A549 (cell line): ENCODE data around the gene HS6ST3. TPM values are rescaled to one million over a fixed set of nuclear protein-coding genes. Genes with fewer than 3 reads are reported as not detected.

Experiments
- ATAC-seq, 2 experiments: fragments of 200-7000 bp in 1 of 2; fragments of >200 bp in 1 of 2; cut with Nextera tagmentation in 1 of 2; cut with Tn5 transposase in 1 of 2; 3 replicates each; pipeline versions ENCODE4 v1.8.0 to v1.9.1; 2018 to 2020; ENCODE audit warnings: mild to moderate bottlenecking in 1 of 2, moderate library complexity in 1 of 2
- CTCF ChIA-PET: fragments of 300-600 bp; sonication (Branson Sonifier 250); formaldehyde crosslinking; extraction: SDS; loops from one replicate; lab custom pipeline; 2021; ENCODE audit warnings: antibody characterized with exemption, inconsistent platforms; lab: Yijun Ruan, JAX
- POLR2A ChIA-PET: fragments of 350-600 bp; formaldehyde crosslinking; extraction: SDS; loops from one replicate; lab custom pipeline; 2021; ENCODE audit warnings: antibody characterized with exemption, inconsistent platforms; lab: Yijun Ruan, JAX
- DNase-seq, 2 experiments: peaks; one replicate each; pipeline versions ENCODE4 v3.0.0 to v3.0.0-alpha.2; 2011 to 2016; ENCODE audit warnings: low read depth in 1 of 2, low spot score in 1 of 2
- FAIRE-seq: peaks from 2 replicates; lab custom pipeline; 2011; peaks lifted over from hg19 to GRCh38; lab: Jason Lieb, UNC
- H3K27ac ChIP-seq, 2 experiments: fragments of >200 bp; sonication (Bioruptor Twin); formaldehyde crosslinking; 3 replicates each; pipeline ENCODE4 v1.5.1; 2016 to 2017
- H3K4me1 ChIP-seq: fragments of >200 bp; sonication (Bioruptor Twin); formaldehyde crosslinking; 3 replicates; pipeline ENCODE4 v1.6.1; 2016
- H3K4me2 ChIP-seq: fragments of >200 bp; sonication (Bioruptor Twin); formaldehyde crosslinking; 3 replicates; pipeline ENCODE4 v1.6.1; 2016
- H3K4me3 ChIP-seq: fragments of >200 bp; sonication (Bioruptor Twin); formaldehyde crosslinking; 3 replicates; pipeline ENCODE4 v1.5.1; 2016
- H3K9me3 ChIP-seq: fragments of >200 bp; sonication (Bioruptor Twin); formaldehyde crosslinking; 3 replicates; pipeline ENCODE4 v1.6.1; 2016
- BCL3 ChIP-seq: fragments of >200 bp; sonication (Bioruptor Twin); formaldehyde crosslinking; IDR thresholded peaks from 3 replicates; pipeline ENCODE4 v1.6.1; 2016
- BHLHE40 ChIP-seq: IDR thresholded peaks from 2 replicates; pipeline ENCODE4 v1.6.1; 2012; ENCODE audit warnings: low read depth, low read length, inconsistent platforms
- CHD2 ChIP-seq: fragments of 150-350 bp; IDR thresholded peaks from 2 replicates; pipeline ENCODE4 v1.6.1; 2014; ENCODE audit warnings: low read length; ENCODE audit not compliant: partially characterized antibody
- CHD4 ChIP-seq: fragments of 200-600 bp; sonication (generic); IDR thresholded peaks from 2 replicates; pipeline ENCODE4 v1.6.1; 2016; ENCODE audit warnings: antibody characterized with exemption, mild to moderate bottlenecking, borderline replicate concordance
- EHF ChIP-seq: fragments of 250-450 bp; sonication (Bioruptor Pico); IDR thresholded peaks from 2 replicates; pipeline ENCODE4 v1.5.0; 2020; ENCODE audit warnings: mild to moderate bottlenecking
- ESRRA ChIP-seq: fragments of 150-350 bp; IDR thresholded peaks from 2 replicates; pipeline ENCODE4 v1.6.1; 2014; ENCODE audit warnings: mild to moderate bottlenecking, low read length, borderline replicate concordance
- FOSL2 ChIP-seq, 2 experiments: fragments of 450-650 bp in 1 of 2; fragments of >200 bp in 1 of 2; sonication (Bioruptor Twin) in 1 of 2; formaldehyde crosslinking; IDR thresholded peaks; 2 replicates each; pipeline versions ENCODE4 v1.5.0 to v1.6.1; 2016 to 2020; ENCODE audit warnings: mild to moderate bottlenecking in 1 of 2, moderate library complexity in 1 of 2
- FOXS1 ChIP-seq: fragments of 250-450 bp; sonication (Bioruptor Pico); IDR thresholded peaks from 2 replicates; pipeline ENCODE4 v1.5.0; 2020; ENCODE audit warnings: mild to moderate bottlenecking, moderate library complexity
- HDAC2 ChIP-seq: fragments of 200-600 bp; sonication (generic); IDR thresholded peaks from 2 replicates; pipeline ENCODE4 v1.6.1; 2016
- HES2 ChIP-seq: fragments of >200 bp; sonication (Bioruptor Twin); formaldehyde crosslinking; IDR thresholded peaks from 2 replicates; pipeline ENCODE4 v1.6.1; 2016
- HOXA7 ChIP-seq: fragments of 250-450 bp; sonication (Bioruptor Pico); IDR thresholded peaks from 2 replicates; pipeline ENCODE4 v1.5.0; 2020; ENCODE audit warnings: mild to moderate bottlenecking, moderate library complexity
- KDM1A ChIP-seq: fragments of 200-600 bp; sonication (generic); IDR thresholded peaks from 2 replicates; pipeline ENCODE4 v1.6.1; 2016; ENCODE audit warnings: low read depth, mild to moderate bottlenecking
- KDM5A ChIP-seq: fragments of 200-600 bp; sonication (generic); IDR thresholded peaks from 2 replicates; pipeline ENCODE4 v1.6.1; 2016; ENCODE audit warnings: antibody characterized with exemption, mild to moderate bottlenecking
- MAFK ChIP-seq: fragments of 450-650 bp; IDR thresholded peaks from 2 replicates; pipeline ENCODE4 v1.6.1; 2014; ENCODE audit not compliant: partially characterized antibody
- MAX ChIP-seq: IDR thresholded peaks from 2 replicates; pipeline ENCODE4 v1.6.1; 2012
- MYC ChIP-seq: IDR thresholded peaks from 2 replicates; pipeline ENCODE4 v1.6.1; 2012; ENCODE audit warnings: mild to moderate bottlenecking, inconsistent platforms, low read length, improper control_type of control experiment, borderline replicate concordance
- NPAS2 ChIP-seq: fragments of 250-450 bp; sonication (Bioruptor Pico); IDR thresholded peaks from 2 replicates; pipeline ENCODE4 v1.8.0; 2022; ENCODE audit warnings: mild to moderate bottlenecking, moderate library complexity, borderline replicate concordance
- NR3C1 ChIP-seq: fragments of >200 bp; sonication (Bioruptor Twin); formaldehyde crosslinking; IDR thresholded peaks from 3 replicates; pipeline ENCODE4 v1.6.1; 2017
- PBX3 ChIP-seq: IDR thresholded peaks from 2 replicates; pipeline ENCODE4 v1.6.1; 2012
- POLR2AphosphoS2 ChIP-seq: conservative IDR thresholded peaks from 2 replicates; pipeline ENCODE4 v1.6.1; 2012; ENCODE audit warnings: low read length, improper control_type of control experiment, inconsistent platforms
- RAD21 ChIP-seq, 2 experiments: fragments of >200 bp in 1 of 2; sonication (Bioruptor Twin) in 1 of 2; formaldehyde crosslinking in 1 of 2; IDR thresholded peaks in 1 of 2; conservative IDR thresholded peaks in 1 of 2; 2 replicates in 1 of 2; 3 replicates in 1 of 2; pipeline ENCODE4 v1.6.1; 2012 to 2018; ENCODE audit warnings: inconsistent platforms in 1 of 2
- RARB ChIP-seq: fragments of 250-450 bp; sonication (Bioruptor Pico); IDR thresholded peaks from 2 replicates; pipeline ENCODE4 v1.8.0; 2021; ENCODE audit warnings: mild to moderate bottlenecking, moderate library complexity
- SMC3 ChIP-seq: fragments of >200 bp; sonication (Bioruptor Twin); formaldehyde crosslinking; IDR thresholded peaks from 3 replicates; pipeline ENCODE4 v1.6.1; 2018; ENCODE audit warnings: inconsistent platforms
- TFCP2L1 ChIP-seq: fragments of 250-450 bp; sonication (Bioruptor Pico); IDR thresholded peaks from 2 replicates; pipeline ENCODE4 v1.5.0; 2021; ENCODE audit warnings: mild to moderate bottlenecking
- ZFP36 ChIP-seq: fragments of 450-650 bp; IDR thresholded peaks from 2 replicates; pipeline ENCODE4 v1.6.1; 2014; ENCODE audit warnings: borderline replicate concordance; ENCODE audit not compliant: partially characterized antibody
- ZNF302 ChIP-seq: fragments of 250-450 bp; sonication (Bioruptor Pico); IDR thresholded peaks from 2 replicates; pipeline ENCODE4 v1.9.0; 2021; ENCODE audit warnings: inconsistent platforms, mild to moderate bottlenecking, moderate library complexity
- WGBS: methylation state at CpG from one replicate; pipeline ENCODE4 v1.1.6; 2017; ENCODE audit errors: missing lambda C conversion rate; 5-methylcytosine and 5-hydroxymethylcytosine counted together
- polyA plus RNA-seq, 4 experiments: library from polyadenylated mRNA; depleted of rRNA in 3 of 4; stranded (reverse); fragments of >200 nt; fragmentation: RNase III in 1 of 4; extraction: RNeasy Plus Mini Kit Qiagen cat#74134 plus additional on column Dnase treatment in 1 of 4; gene quantifications; 2 replicates in 3 of 4; 3 replicates in 1 of 4; pipeline ENCODE4 v1.2.3, GENCODE V29; 2011 to 2017
- TF ChIP-seq, protein P1 (sequence below): fragments of 200-600 bp; sonication (generic); IDR thresholded peaks from 2 replicates; pipeline ENCODE4 v1.6.1; 2016; ENCODE audit warnings: antibody characterized with exemption, mild to moderate bottlenecking, moderate library complexity

Gene HS6ST3
- polyA plus RNA-seq, 2 of the 4 experiments (the other 2 are of a cell fraction) = not detected

DNA sequence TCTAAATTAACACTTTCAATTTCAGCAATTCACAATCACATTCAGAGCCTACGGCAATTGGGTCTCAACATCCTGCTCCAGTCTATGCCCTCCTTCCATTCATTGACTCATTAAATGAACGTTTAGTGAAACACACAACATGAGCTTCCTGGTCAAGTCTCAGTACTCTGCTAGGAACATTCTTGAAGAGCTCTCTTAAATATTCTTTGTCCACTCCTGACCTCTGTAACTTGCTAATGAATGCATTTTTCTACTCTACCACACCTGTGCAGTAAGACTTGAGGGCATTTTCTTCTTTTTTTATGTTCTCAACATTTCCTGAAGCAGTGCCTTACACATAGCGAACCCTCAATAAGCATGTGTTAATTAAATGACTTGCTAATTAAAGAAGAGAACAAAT, 735.7 kb downstream of the HS6ST3 start (continued):
- TF ChIP-seq, protein P1, sequence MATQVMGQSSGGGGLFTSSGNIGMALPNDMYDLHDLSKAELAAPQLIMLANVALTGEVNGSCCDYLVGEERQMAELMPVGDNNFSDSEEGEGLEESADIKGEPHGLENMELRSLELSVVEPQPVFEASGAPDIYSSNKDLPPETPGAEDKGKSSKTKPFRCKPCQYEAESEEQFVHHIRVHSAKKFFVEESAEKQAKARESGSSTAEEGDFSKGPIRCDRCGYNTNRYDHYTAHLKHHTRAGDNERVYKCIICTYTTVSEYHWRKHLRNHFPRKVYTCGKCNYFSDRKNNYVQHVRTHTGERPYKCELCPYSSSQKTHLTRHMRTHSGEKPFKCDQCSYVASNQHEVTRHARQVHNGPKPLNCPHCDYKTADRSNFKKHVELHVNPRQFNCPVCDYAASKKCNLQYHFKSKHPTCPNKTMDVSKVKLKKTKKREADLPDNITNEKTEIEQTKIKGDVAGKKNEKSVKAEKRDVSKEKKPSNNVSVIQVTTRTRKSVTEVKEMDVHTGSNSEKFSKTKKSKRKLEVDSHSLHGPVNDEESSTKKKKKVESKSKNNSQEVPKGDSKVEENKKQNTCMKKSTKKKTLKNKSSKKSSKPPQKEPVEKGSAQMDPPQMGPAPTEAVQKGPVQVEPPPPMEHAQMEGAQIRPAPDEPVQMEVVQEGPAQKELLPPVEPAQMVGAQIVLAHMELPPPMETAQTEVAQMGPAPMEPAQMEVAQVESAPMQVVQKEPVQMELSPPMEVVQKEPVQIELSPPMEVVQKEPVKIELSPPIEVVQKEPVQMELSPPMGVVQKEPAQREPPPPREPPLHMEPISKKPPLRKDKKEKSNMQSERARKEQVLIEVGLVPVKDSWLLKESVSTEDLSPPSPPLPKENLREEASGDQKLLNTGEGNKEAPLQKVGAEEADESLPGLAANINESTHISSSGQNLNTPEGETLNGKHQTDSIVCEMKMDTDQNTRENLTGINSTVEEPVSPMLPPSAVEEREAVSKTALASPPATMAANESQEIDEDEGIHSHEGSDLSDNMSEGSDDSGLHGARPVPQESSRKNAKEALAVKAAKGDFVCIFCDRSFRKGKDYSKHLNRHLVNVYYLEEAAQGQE = no peak
- TF ChIP-seq KDM1A = no peak
- TF ChIP-seq BCL3 = no peak
- TF ChIP-seq POLR2AphosphoS2 = no peak
- TF ChIP-seq, all 56 proteins: peak for 0

- CTCF ChIA-PET = no interaction called here
- ATAC-seq = no peak
Measured at GRCh38 chr13:96834626-96835025, 744.7 kb downstream of the HS6ST3 start.

GRCh38 chr13:96835546-96835945, 745.6 kb downstream of the HS6ST3 start:
- Histone ChIP-seq H3K9me3 (no peaks in the 10 kb centered on the region), H3K4me3 (no peak overlapping the region), H3K27ac (no peak overlapping the region), H3K4me2 (no peak overlapping the region), H3K4me1 (no peaks in the 10 kb centered on the region)
- POLR2A ChIA-PET = no interaction called here
- no peak for ATAC-seq
- 29% methylated on average over 4 of the region's 4 CpGs for WGBS
- TF ChIP-seq ZNF302 = no peak
- no peak for TF ChIP-seq RARB (CRISPR knock-in tag)
- no peak for TF ChIP-seq NPAS2 (CRISPR knock-in tag)
- TF ChIP-seq SMC3 = no peak
- no peak for TF ChIP-seq CHD2
- no peak for TF ChIP-seq ESRRA
- no peak for TF ChIP-seq MAFK
- TF ChIP-seq HOXA7 (CRISPR knock-in tag) = no peak
- TF ChIP-seq KDM5A = no peak
- TF ChIP-seq EHF = no peak
- TF ChIP-seq HDAC2 = no peak
- no peak for TF ChIP-seq FOSL2 (IDR thresholded peaks at IDR 0.05)
- no peak for TF ChIP-seq FOSL2 (CRISPR knock-in tag; IDR thresholded peaks at IDR 0.05)
- no peak for TF ChIP-seq CHD4
- TF ChIP-seq PBX3 = no peak
- no peak for TF ChIP-seq NR3C1
- TF ChIP-seq, protein P1 = no peak
- TF ChIP-seq RAD21 (conservative IDR thresholded peaks at IDR 0.05 in 1 of 2, IDR thresholded peaks at IDR 0.05 in 1 of 2) = no peak
- no peak for TF ChIP-seq ZFP36
- DNase-seq = no peak
- FAIRE-seq = no peak
- CTCF ChIA-PET = no interaction called here

More at GRCh38 chr13:96834626-96835025, 744.7 kb downstream of the HS6ST3 start:
- Histone ChIP-seq H3K4me3 (no peak overlapping the region), H3K27ac (no peak overlapping the region), H3K4me1 (no peaks in the 10 kb centered on the region), H3K4me2 (no peak overlapping the region), H3K9me3 (no peaks in the 10 kb centered on the region)
- no peak for FAIRE-seq
- 1% methylated on average over 4 of the region's 4 CpGs for WGBS
- TF ChIP-seq FOXS1 (CRISPR knock-in tag) (no peak), MYC (no peak), RARB (CRISPR knock-in tag) (no peak), MAX (no peak), TFCP2L1 (no peak), BHLHE40 (no peak), HES2 (no peak), ESRRA (no peak)
- DNase-seq = no peak
- POLR2A ChIA-PET = no interaction called here
